ENCODE measurements around the gene COPG1. TPM values are rescaled to one million over a fixed set of nuclear protein-coding genes. Genes with fewer than 3 reads are reported as not detected.

COPG1 gene
- total and polyA plus RNA-seq, 9 of the 15 experiments (the other 6 are each of a cell fraction or from before 2014, with no cell fraction given) = 40.3 to 105 (median 62.4) TPM

GRCh38 chr3:129318921-129319320, 69.5 kb downstream of the COPG1 start (continued):
- TF ChIP-seq, protein P1, sequence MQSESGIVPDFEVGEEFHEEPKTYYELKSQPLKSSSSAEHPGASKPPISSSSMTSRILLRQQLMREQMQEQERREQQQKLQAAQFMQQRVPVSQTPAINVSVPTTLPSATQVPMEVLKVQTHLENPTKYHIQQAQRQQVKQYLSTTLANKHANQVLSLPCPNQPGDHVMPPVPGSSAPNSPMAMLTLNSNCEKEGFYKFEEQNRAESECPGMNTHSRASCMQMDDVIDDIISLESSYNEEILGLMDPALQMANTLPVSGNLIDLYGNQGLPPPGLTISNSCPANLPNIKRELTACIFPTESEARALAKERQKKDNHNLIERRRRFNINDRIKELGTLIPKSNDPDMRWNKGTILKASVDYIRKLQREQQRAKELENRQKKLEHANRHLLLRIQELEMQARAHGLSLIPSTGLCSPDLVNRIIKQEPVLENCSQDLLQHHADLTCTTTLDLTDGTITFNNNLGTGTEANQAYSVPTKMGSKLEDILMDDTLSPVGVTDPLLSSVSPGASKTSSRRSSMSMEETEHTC (IDR thresholded peaks at IDR 0.05) = no peak
- no peak for TF ChIP-seq KDM4B (IDR thresholded peaks at IDR 0.05; ENCODE audit: borderline replicate concordance in 2 of 2, low read depth in 1 of 2)
- no peak for TF ChIP-seq POU5F1 (IDR thresholded peaks at IDR 0.05; ENCODE audit: borderline replicate concordance, low read depth, low read length, partially characterized antibody)

DNA sequence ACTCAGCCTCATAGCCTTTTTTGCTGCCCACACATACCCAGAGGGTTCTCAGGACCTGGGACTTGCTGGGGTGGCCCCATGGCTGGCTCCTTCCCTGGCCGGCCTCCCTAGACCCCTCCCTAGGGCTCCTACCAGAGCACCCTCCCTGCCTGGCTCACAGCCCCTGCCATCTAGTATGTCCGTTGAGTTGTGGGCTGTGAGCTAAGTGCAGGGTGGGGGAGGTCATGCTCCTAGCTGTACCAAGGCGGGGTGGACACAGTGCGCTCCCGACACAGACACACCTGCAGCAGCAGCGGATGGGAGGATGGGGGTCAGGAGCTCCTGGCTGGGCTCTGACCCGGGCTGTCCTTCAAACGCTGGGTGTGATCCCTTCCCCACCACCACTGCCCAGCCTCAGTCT, 70.9 kb downstream of the COPG1 start:
- ChIA-PET POLR2A (no interaction called here), CTCF (ENCODE audit: low intra/inter-chr PET ratio) (no interaction called here)
- ATAC-seq = no peak
- Histone ChIP-seq H3K27me3 (ENCODE audit: control insufficient read depth in 2 of 2, insufficient read depth in 2 of 2, low read length in 2 of 2) (no peaks in the 10 kb centered on the region), H3K79me2 (ENCODE audit: control insufficient read depth, insufficient read depth, low read length) (peaks cover 5% of the 10 kb centered on the region), H3K4me2 (ENCODE audit: insufficient read depth, low read length) (no peak overlapping the region), H3K4me1 (replicated peaks in 1 of 2; ENCODE audit: control insufficient read depth in 2 of 2, insufficient read depth in 2 of 2, low read length in 2 of 2) (peaks cover 0 to 24% of the 10 kb centered on the region in 2 experiments; a peak in 2 of 5 replicates), H3K36me3 (ENCODE audit: control insufficient read depth, insufficient read depth, low read length) (no peaks in the 10 kb centered on the region), H4K20me1 (replicated peaks; ENCODE audit: control insufficient read depth, insufficient read depth, low read length) (no peaks in the 10 kb centered on the region), H3K4me3 (no peak overlapping the region), H3K27ac (ENCODE audit: extremely low read depth, low read depth, low read length) (no peak overlapping the region), H3K9me3 (replicated peaks; ENCODE audit: control insufficient read depth, insufficient read depth, low read depth, low read length) (no peaks in the 10 kb centered on the region), H3K9me1 (ENCODE audit: control insufficient read depth, insufficient read depth, low read length) (no peaks in the 10 kb centered on the region), H2AFZ (ENCODE audit: low read depth, low read length) (no peak overlapping the region), H3K9ac (ENCODE audit: insufficient read depth in 1 of 2, low read depth in 2 of 2, low read length in 2 of 2) (no peak overlapping the region)
- intact Hi-C loops (cut with micrococcal nuclease) = loop anchor here (10.0 kb wide), 1 partner anchor 95 kb away; no protein-coding TSS in a partner anchor
- in situ Hi-C loops (cut with MboI) = no loop called here
- TF ChIP-seq ZKSCAN3 (CRISPR knock-in tag; IDR thresholded peaks at IDR 0.05) (no peak), KHSRP (IDR thresholded peaks at IDR 0.05) (no peak), ZBTB9 (CRISPR knock-in tag; IDR thresholded peaks at IDR 0.05) (no peak), SETDB1 (IDR thresholded peaks at IDR 0.05; ENCODE audit: low read length) (no peak), ZBTB17 (CRISPR knock-in tag; IDR thresholded peaks at IDR 0.05) (no peak), TAF7 (tag; IDR thresholded peaks at IDR 0.05) (no peak), E4F1 (CRISPR knock-in tag; IDR thresholded peaks at IDR 0.05; ENCODE audit: borderline replicate concordance) (no peak), DDX20 (tag; IDR thresholded peaks at IDR 0.05; ENCODE audit: low read depth) (no peak), NFIX (CRISPR knock-in tag; IDR thresholded peaks at IDR 0.05; ENCODE audit: low read depth) (no peak), KAT8 (IDR thresholded peaks at IDR 0.05; ENCODE audit: low read depth) (no peak), KAT2B (IDR thresholded peaks at IDR 0.05; ENCODE audit: low read depth, low read length) (no peak)
- TF ChIP-seq, protein P2, sequence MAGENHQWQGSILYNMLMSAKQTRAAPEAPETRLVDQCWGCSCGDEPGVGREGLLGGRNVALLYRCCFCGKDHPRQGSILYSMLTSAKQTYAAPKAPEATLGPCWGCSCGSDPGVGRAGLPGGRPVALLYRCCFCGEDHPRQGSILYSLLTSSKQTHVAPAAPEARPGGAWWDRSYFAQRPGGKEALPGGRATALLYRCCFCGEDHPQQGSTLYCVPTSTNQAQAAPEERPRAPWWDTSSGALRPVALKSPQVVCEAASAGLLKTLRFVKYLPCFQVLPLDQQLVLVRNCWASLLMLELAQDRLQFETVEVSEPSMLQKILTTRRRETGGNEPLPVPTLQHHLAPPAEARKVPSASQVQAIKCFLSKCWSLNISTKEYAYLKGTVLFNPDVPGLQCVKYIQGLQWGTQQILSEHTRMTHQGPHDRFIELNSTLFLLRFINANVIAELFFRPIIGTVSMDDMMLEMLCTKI (IDR thresholded peaks at IDR 0.05; ENCODE audit: partially characterized antibody) = no peak
- 15% methylated on average over 5 of the region's 8 CpGs for WGBS (ENCODE audit: insufficient coverage, low coverage, missing lambda C conversion rate)
- BruUV-seq (replicated peaks) = no TSS peak
- FAIRE-seq = no peak
- no peak for DNase-seq (ENCODE audit: extremely low read depth in 1 of 4, low spot score in 3 of 4)

Measured in K562 (cell line).